ENCODE results near the gene AAMDC. TPM values are rescaled to one million over a fixed set of nuclear protein-coding genes. Genes with fewer than 3 reads are reported as not detected.

The AAMDC gene
- total and polyA plus RNA-seq, 2 of the 13 experiments (the other 11 are each of a cell fraction or from before 2014, with no cell fraction given): 18.1 to 35.6 TPM

DNA sequence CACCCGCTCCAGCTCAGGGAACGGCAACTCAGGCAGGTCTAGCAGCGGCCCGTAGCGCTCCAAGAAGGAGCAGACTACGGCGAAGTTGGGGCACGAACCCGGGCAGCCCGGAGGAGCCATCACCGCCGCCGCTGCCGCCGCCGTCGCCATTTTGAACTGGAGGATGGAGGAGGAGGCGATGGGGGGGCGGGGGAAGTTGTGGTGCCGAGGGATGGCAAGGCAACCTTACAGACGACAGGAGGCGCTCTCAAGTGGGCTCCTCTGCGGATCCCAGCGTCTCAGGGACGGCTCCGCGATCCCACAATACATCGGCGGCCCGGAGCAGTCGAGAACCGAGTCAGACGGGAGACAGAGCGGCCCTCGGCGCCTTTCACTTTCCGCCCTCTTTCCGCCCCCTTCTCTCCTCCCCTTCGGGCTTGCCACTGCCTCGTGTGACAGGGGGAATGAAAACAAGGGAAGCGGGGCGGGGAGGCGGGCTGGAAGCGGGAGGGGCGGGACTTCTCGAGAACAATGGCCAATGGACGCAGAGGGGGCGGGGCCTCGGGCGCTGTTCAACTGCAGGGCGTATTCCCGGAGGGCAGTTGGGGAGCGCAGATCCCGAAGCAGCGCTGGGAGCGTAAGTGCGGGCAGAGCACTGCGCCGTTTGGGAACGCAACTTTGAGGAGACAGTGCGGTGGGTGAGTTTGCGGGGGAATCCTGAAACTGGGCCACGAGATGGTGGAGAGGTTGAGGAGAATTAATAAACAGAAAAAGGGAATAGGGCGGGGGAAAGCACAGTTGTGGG lies at the start of gene AAMDC, which contains the start of gene RSF1 (continued):
- TF ChIP-seq, protein P1, sequence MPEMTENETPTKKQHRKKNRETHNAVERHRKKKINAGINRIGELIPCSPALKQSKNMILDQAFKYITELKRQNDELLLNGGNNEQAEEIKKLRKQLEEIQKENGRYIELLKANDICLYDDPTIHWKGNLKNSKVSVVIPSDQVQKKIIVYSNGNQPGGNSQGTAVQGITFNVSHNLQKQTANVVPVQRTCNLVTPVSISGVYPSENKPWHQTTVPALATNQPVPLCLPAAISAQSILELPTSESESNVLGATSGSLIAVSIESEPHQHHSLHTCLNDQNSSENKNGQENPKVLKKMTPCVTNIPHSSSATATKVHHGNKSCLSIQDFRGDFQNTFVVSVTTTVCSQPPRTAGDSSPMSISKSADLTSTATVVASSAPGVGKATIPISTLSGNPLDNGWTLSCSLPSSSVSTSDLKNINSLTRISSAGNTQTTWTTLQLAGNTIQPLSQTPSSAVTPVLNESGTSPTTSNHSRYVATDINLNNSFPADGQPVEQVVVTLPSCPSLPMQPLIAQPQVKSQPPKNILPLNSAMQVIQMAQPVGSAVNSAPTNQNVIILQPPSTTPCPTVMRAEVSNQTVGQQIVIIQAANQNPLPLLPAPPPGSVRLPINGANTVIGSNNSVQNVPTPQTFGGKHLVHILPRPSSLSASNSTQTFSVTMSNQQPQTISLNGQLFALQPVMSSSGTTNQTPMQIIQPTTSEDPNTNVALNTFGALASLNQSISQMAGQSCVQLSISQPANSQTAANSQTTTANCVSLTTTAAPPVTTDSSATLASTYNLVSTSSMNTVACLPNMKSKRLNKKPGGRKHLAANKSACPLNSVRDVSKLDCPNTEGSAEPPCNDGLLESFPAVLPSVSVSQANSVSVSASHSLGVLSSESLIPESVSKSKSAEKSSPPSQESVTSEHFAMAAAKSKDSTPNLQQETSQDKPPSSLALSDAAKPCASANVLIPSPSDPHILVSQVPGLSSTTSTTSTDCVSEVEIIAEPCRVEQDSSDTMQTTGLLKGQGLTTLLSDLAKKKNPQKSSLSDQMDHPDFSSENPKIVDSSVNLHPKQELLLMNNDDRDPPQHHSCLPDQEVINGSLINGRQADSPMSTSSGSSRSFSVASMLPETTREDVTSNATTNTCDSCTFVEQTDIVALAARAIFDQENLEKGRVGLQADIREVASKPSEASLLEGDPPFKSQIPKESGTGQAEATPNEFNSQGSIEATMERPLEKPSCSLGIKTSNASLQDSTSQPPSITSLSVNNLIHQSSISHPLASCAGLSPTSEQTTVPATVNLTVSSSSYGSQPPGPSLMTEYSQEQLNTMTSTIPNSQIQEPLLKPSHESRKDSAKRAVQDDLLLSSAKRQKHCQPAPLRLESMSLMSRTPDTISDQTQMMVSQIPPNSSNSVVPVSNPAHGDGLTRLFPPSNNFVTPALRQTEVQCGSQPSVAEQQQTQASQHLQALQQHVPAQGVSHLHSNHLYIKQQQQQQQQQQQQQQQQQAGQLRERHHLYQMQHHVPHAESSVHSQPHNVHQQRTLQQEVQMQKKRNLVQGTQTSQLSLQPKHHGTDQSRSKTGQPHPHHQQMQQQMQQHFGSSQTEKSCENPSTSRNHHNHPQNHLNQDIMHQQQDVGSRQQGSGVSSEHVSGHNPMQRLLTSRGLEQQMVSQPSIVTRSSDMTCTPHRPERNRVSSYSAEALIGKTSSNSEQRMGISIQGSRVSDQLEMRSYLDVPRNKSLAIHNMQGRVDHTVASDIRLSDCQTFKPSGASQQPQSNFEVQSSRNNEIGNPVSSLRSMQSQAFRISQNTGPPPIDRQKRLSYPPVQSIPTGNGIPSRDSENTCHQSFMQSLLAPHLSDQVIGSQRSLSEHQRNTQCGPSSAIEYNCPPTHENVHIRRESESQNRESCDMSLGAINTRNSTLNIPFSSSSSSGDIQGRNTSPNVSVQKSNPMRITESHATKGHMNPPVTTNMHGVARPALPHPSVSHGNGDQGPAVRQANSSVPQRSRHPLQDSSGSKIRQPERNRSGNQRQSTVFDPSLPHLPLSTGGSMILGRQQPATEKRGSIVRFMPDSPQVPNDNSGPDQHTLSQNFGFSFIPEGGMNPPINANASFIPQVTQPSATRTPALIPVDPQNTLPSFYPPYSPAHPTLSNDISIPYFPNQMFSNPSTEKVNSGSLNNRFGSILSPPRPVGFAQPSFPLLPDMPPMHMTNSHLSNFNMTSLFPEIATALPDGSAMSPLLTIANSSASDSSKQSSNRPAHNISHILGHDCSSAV (CRISPR knock-in tag; IDR thresholded peaks at IDR 0.05; ENCODE audit: borderline replicate concordance): no peak
- no peak for TF ChIP-seq ZNF564 (CRISPR knock-in tag; IDR thresholded peaks at IDR 0.05)
- TF ChIP-seq ZNF777 (CRISPR knock-in tag; IDR thresholded peaks at IDR 0.05): peak; percentile 63; the same call in 1 of the 2 replicates
- no peak; the same call in 1 of the 2 replicates for TF ChIP-seq ZNF766 (CRISPR knock-in tag; IDR thresholded peaks at IDR 0.05; ENCODE audit: borderline replicate concordance)
- TF ChIP-seq ZNF121 (CRISPR knock-in tag; IDR thresholded peaks at IDR 0.05): no peak
- TF ChIP-seq ARID2 (CRISPR knock-in tag; IDR thresholded peaks at IDR 0.05; ENCODE audit: borderline replicate concordance): no peak
- peak; percentile 50; the same call in 1 of the 2 replicates for TF ChIP-seq TARDBP (CRISPR knock-in tag; IDR thresholded peaks at IDR 0.05)
- TF ChIP-seq KDM6A (CRISPR knock-in tag; IDR thresholded peaks at IDR 0.05; ENCODE audit: low read depth): no peak
- no peak; the same call in 1 of the 2 replicates for TF ChIP-seq ZNF614 (CRISPR knock-in tag; IDR thresholded peaks at IDR 0.05; ENCODE audit: borderline replicate concordance)
- no peak for TF ChIP-seq JUND (CRISPR knock-in tag; IDR thresholded peaks at IDR 0.05)
- TF ChIP-seq MEIS1 (CRISPR knock-in tag; IDR thresholded peaks at IDR 0.05; ENCODE audit: borderline replicate concordance): no peak
- TF ChIP-seq TP53 (CRISPR knock-in tag; conservative IDR thresholded peaks at IDR 0.05): no peak
- no peak; the same call in 1 of the 2 replicates for TF ChIP-seq CSRNP2 (CRISPR knock-in tag; conservative IDR thresholded peaks at IDR 0.05; ENCODE audit: low read depth)
- TF ChIP-seq, protein P2, sequence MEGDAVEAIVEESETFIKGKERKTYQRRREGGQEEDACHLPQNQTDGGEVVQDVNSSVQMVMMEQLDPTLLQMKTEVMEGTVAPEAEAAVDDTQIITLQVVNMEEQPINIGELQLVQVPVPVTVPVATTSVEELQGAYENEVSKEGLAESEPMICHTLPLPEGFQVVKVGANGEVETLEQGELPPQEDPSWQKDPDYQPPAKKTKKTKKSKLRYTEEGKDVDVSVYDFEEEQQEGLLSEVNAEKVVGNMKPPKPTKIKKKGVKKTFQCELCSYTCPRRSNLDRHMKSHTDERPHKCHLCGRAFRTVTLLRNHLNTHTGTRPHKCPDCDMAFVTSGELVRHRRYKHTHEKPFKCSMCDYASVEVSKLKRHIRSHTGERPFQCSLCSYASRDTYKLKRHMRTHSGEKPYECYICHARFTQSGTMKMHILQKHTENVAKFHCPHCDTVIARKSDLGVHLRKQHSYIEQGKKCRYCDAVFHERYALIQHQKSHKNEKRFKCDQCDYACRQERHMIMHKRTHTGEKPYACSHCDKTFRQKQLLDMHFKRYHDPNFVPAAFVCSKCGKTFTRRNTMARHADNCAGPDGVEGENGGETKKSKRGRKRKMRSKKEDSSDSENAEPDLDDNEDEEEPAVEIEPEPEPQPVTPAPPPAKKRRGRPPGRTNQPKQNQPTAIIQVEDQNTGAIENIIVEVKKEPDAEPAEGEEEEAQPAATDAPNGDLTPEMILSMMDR (CRISPR knock-in tag; IDR thresholded peaks at IDR 0.05): peak; percentile 81
- no peak for TF ChIP-seq ZSCAN12 (CRISPR knock-in tag; IDR thresholded peaks at IDR 0.05)
- no peak for TF ChIP-seq ZNF577 (CRISPR knock-in tag; IDR thresholded peaks at IDR 0.05; ENCODE audit: borderline replicate concordance, low read depth)
- TF ChIP-seq ZSCAN29 (CRISPR knock-in tag; conservative IDR thresholded peaks at IDR 0.05): no peak
